GM12878 (cell line): ENCODE results near the gene RBM11. TPM values are rescaled to one million over a fixed set of nuclear protein-coding genes. Genes with fewer than 3 reads are reported as not detected.

Source experiments
- ATAC-seq: fragments of 200-7000 bp; cut with Tn5 transposase; 3 replicates; pipeline ENCODE4 v1.9.1; 2020; ENCODE audit warnings: mild to moderate bottlenecking, moderate library complexity
- BruUV-seq: library from RNA; stranded (reverse); fragments of 400-500 nt; replicated peaks from 2 replicates; lab custom pipeline; 2021; lab: Mats Ljungman, UMichigan
- CTCF ChIA-PET: fragments of 300-600 bp; sonication (Branson Sonifier 250); formaldehyde crosslinking; extraction: SDS; loops from one replicate; lab custom pipeline; 2021; ENCODE audit warnings: inconsistent platforms; lab: Yijun Ruan, JAX
- POLR2A ChIA-PET: fragments of 350-600 bp; formaldehyde crosslinking; extraction: SDS; loops from one replicate; lab custom pipeline; 2021; ENCODE audit warnings: inconsistent platforms; lab: Charles Lee
- RAD21 ChIA-PET: fragments of 300-600 bp; sonication (Branson Sonifier 250); formaldehyde crosslinking; loops from one replicate; lab custom pipeline; 2023; ENCODE audit warnings: antibody characterized with exemption; ENCODE audit not compliant: unreplicated experiment; lab: Charles Lee
- SMC1A ChIA-PET: fragments of 300-600 bp; sonication (Branson Sonifier 250); formaldehyde crosslinking; loops from one replicate; lab custom pipeline; 2023; ENCODE audit not compliant: unreplicated experiment, uncharacterized antibody; lab: Charles Lee
- DNase-seq: peaks from one replicate; pipeline ENCODE4 v3.0.0-alpha.2; 2011; ENCODE audit warnings: low read depth, low spot score
- FAIRE-seq: peaks from 3 replicates; lab custom pipeline; 2011; peaks lifted over from hg19 to GRCh38; lab: Jason Lieb, UNC
- H2AFZ ChIP-seq: 2 replicates; pipeline ENCODE4 v1.6.0; 2011; ENCODE audit warnings: low read depth, low read length, control low read depth; ENCODE audit not compliant: control insufficient read depth
- H3K27ac ChIP-seq: 2 replicates; pipeline ENCODE4 v1.5.1; 2011; ENCODE audit warnings: control low read depth; ENCODE audit not compliant: control insufficient read depth, insufficient read depth
- H3K27me3 ChIP-seq, 2 experiments: replicated peaks in 1 of 2; 2 replicates each; pipeline versions ENCODE4 v1.6.0 to v1.6.1; 2011; ENCODE audit warnings: low read length in 1 of 2; ENCODE audit not compliant: control insufficient read depth in 2 of 2, insufficient read depth in 2 of 2
- H3K36me3 ChIP-seq, 2 experiments: 2 replicates each; pipeline ENCODE4 v1.5.1; 2011; ENCODE audit warnings: low read length in 1 of 2; ENCODE audit not compliant: control insufficient read depth in 2 of 2, insufficient read depth in 2 of 2
- H3K4me1 ChIP-seq: 2 replicates; pipeline ENCODE4 v1.6.1; 2011; ENCODE audit warnings: mild to moderate bottlenecking, low read length, moderate library complexity, mixed read lengths; ENCODE audit not compliant: control insufficient read depth, insufficient read depth
- H3K4me2 ChIP-seq: 2 replicates; pipeline ENCODE4 v1.6.0; 2011; ENCODE audit warnings: control low read depth; ENCODE audit not compliant: control insufficient read depth, insufficient read depth
- H3K4me3 ChIP-seq: fragments of 200-600 bp; sonication (generic); 2 replicates; pipeline ENCODE4 v1.5.1; 2016
- H3K79me2 ChIP-seq: 2 replicates; pipeline ENCODE4 v1.6.0; 2011; ENCODE audit warnings: low read length; ENCODE audit not compliant: control insufficient read depth, insufficient read depth
- H3K9ac ChIP-seq: 2 replicates; pipeline ENCODE4 v1.8.0; 2011; ENCODE audit warnings: low read length, control low read depth, mixed read lengths; ENCODE audit not compliant: control insufficient read depth, insufficient read depth
- H3K9me3 ChIP-seq: replicated peaks from 3 replicates; pipeline ENCODE4 v1.5.1; 2011; ENCODE audit warnings: mild to moderate bottlenecking, low read length; ENCODE audit not compliant: control insufficient read depth, insufficient read depth
- H4K20me1 ChIP-seq: 2 replicates; pipeline ENCODE4 v1.6.0; 2011; ENCODE audit not compliant: control insufficient read depth, insufficient read depth
- CEBPB ChIP-seq, 2 experiments: fragments of 150-350 bp in 1 of 2; IDR thresholded peaks; 2 replicates each; pipeline ENCODE4 v1.6.1; 2012 to 2014; ENCODE audit warnings: low read depth in 2 of 2, low read length in 2 of 2, borderline replicate concordance in 1 of 2, inconsistent platforms in 1 of 2
- E2F8 ChIP-seq: fragments of 450-650 bp; IDR thresholded peaks from 2 replicates; pipeline ENCODE4 v1.6.1; 2018; ENCODE audit warnings: mild to moderate bottlenecking, low read depth, moderate library complexity; ENCODE audit not compliant: partially characterized antibody
- NBN ChIP-seq: fragments of 450-650 bp; IDR thresholded peaks from 2 replicates; pipeline ENCODE4 v1.6.1; 2016
- NFYA ChIP-seq: IDR thresholded peaks from 2 replicates; pipeline ENCODE4 v1.6.1; 2011; ENCODE audit warnings: low read depth, mild to moderate bottlenecking, low read length, improper control_type of control experiment, borderline replicate concordance
- NKRF ChIP-seq: fragments of 450-650 bp; conservative IDR thresholded peaks from 2 replicates; pipeline ENCODE4 v1.6.1; 2017; ENCODE audit warnings: mild to moderate bottlenecking, moderate library complexity
- PAX8 ChIP-seq: fragments of 450-650 bp; IDR thresholded peaks from 2 replicates; pipeline ENCODE4 v1.6.1; 2017; ENCODE audit warnings: mild to moderate bottlenecking, moderate library complexity
- RAD21 ChIP-seq: IDR thresholded peaks from 2 replicates; pipeline ENCODE4 v1.6.1; 2011; ENCODE audit warnings: mild to moderate bottlenecking, low read depth, low read length, moderate library complexity; ENCODE audit not compliant: insufficient read depth
- SMARCA5 ChIP-seq: fragments of 450-650 bp; IDR thresholded peaks from 2 replicates; pipeline ENCODE4 v1.6.1; 2017; ENCODE audit warnings: mild to moderate bottlenecking
- SP1 ChIP-seq: IDR thresholded peaks from one replicate; pipeline ENCODE4 v1.6.1; 2011; ENCODE audit warnings: low read depth, low read length
- STAT1 ChIP-seq: fragments of 450-650 bp; conservative IDR thresholded peaks from 2 replicates; pipeline ENCODE4 v1.6.1; 2014; ENCODE audit warnings: antibody characterized with exemption, mild to moderate bottlenecking
- TCF3 ChIP-seq: IDR thresholded peaks from 2 replicates; pipeline ENCODE4 v1.6.1; 2012; ENCODE audit warnings: low read depth, mild to moderate bottlenecking, low read length, borderline replicate concordance; ENCODE audit not compliant: insufficient read depth
- YY1 ChIP-seq: IDR thresholded peaks from 2 replicates; pipeline ENCODE4 v1.6.1; 2011; ENCODE audit warnings: low read depth, mild to moderate bottlenecking, low read length
- ZNF217 ChIP-seq: fragments of 450-650 bp; IDR thresholded peaks from 2 replicates; pipeline ENCODE4 v1.6.1; 2017; ENCODE audit warnings: antibody characterized with exemption, mild to moderate bottlenecking
- ZZZ3 ChIP-seq: IDR thresholded peaks from 2 replicates; pipeline ENCODE4 v1.6.1; 2011; ENCODE audit warnings: low read depth; ENCODE audit not compliant: control insufficient read depth, insufficient read length
- in situ Hi-C: fragments of 300-500 bp; cut with MboI; formaldehyde crosslinking; loops from 9 replicates; pipeline ENCODE4 v1.14.3; 2018; ENCODE audit warnings: mixed read lengths
- intact Hi-C: fragments of 100-400 bp; cut with micrococcal nuclease; formaldehyde crosslinking; loops from one replicate; pipeline ENCODE4 v1.14.2; 2022; ENCODE audit not compliant: unreplicated experiment
- polyA plus RNA-seq, 11 experiments: library from polyadenylated mRNA; depleted of rRNA in 4 of 11; unstranded in 6 of 11; stranded (reverse) in 5 of 11; fragments of >200 nt; fragmentation: Nextera tagmentation in 4 of 11; fragmentation: Illumina TruSeq in 1 of 11; extraction: Ambion mirVana in 4 of 11; extraction: Trizol in 1 of 11; gene quantifications; 1 replicate in 1 of 11; 2 replicates in 10 of 11; pipeline versions ENCODE4 v1.2.1 to v1.2.3, GENCODE V29; 2011 to 2016; ENCODE audit warnings: inconsistent platforms in 2 of 11, missing spikeins in 2 of 11, low read depth in 1 of 11
- total RNA-seq, 4 experiments: library from RNA; depleted of rRNA in 3 of 4; stranded (reverse); fragments of >200 nt in 3 of 4; fragmentation: Illumina TruSeq in 1 of 4; extraction: Trizol in 1 of 4; gene quantifications; 2 replicates each; pipeline versions ENCODE4 v1.2.1 to v1.2.3, GENCODE V29; 2013 to 2021

Gene RBM11
- total and polyA plus RNA-seq, 10 of the 15 experiments (the other 5 are each of a cell fraction or from before 2014, with no cell fraction given), result 0.29 to 1.8 (median 0.35) TPM; not detected in 1

GRCh38 chr21:14213164-14213563, 2.8 kb upstream of the RBM11 start:
- Histone ChIP-seq H4K20me1 (no peaks in the 10 kb centered on the region), H3K4me2 (no peak overlapping the region), H3K4me3 (no peak overlapping the region), H2AFZ (no peak overlapping the region), H3K9ac (no peak overlapping the region), H3K27me3 (no peaks in the 10 kb centered on the region), H3K36me3 (no peaks in the 10 kb centered on the region), H3K27ac (no peak overlapping the region), H3K9me3 (no peaks in the 10 kb centered on the region), H3K79me2 (no peaks in the 10 kb centered on the region), H3K4me1 (no peaks in the 10 kb centered on the region)
- intact Hi-C loops, result no loop called here
- ChIA-PET POLR2A (no interaction called here), RAD21 (no interaction called here), CTCF (interaction anchor here (1.6 kb wide), 1 partner anchor 46 kb away, joined by 3 read pairs; no protein-coding TSS in a partner anchor), SMC1A (no interaction called here)
- FAIRE-seq (no peak), DNase-seq (no peak), ATAC-seq (no peak)
- no peak for TF ChIP-seq SMARCA5
- no peak for TF ChIP-seq NFYA
- no peak for TF ChIP-seq TCF3
- TF ChIP-seq RAD21, result no peak
- no peak for TF ChIP-seq NBN
- no peak for TF ChIP-seq CEBPB (IDR thresholded peaks at IDR 0.05; ENCODE audit: borderline replicate concordance in 1 of 2, low read depth in 2 of 2, low read length in 2 of 2)
- no peak for TF ChIP-seq ZZZ3
- TF ChIP-seq NKRF, result no peak
- TF ChIP-seq ZNF217, result no peak
- no peak for TF ChIP-seq PAX8
- no peak for TF ChIP-seq STAT1
- no peak for TF ChIP-seq E2F8
- TF ChIP-seq SP1, result no peak
- no peak for TF ChIP-seq YY1
- in situ Hi-C loops, result no loop called here
- BruUV-seq, result no TSS peak
